ENCODE measurements around the gene SNED1.

SNED1 gene

DNA sequence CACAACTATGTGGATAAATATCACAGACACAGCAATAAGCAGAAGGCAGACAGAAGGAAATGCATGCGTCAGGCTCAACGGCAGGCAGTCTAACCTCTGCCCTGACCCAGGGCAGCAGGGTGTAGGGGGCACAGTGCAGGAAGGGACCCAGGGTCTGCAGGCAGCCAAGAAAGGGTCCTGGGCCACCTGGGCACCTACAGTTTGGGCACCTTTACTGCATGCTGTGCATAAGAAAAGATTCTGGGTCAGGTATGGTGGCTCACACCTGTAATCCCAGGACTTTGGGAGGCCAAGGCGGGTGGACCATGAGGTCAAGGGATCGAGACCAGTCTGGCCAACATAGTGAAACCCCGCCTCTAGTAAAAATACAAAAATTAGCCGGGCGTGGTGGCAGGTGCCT is 133.1 kb downstream of the SNED1 start:
- TF ChIP-seq, protein P1, sequence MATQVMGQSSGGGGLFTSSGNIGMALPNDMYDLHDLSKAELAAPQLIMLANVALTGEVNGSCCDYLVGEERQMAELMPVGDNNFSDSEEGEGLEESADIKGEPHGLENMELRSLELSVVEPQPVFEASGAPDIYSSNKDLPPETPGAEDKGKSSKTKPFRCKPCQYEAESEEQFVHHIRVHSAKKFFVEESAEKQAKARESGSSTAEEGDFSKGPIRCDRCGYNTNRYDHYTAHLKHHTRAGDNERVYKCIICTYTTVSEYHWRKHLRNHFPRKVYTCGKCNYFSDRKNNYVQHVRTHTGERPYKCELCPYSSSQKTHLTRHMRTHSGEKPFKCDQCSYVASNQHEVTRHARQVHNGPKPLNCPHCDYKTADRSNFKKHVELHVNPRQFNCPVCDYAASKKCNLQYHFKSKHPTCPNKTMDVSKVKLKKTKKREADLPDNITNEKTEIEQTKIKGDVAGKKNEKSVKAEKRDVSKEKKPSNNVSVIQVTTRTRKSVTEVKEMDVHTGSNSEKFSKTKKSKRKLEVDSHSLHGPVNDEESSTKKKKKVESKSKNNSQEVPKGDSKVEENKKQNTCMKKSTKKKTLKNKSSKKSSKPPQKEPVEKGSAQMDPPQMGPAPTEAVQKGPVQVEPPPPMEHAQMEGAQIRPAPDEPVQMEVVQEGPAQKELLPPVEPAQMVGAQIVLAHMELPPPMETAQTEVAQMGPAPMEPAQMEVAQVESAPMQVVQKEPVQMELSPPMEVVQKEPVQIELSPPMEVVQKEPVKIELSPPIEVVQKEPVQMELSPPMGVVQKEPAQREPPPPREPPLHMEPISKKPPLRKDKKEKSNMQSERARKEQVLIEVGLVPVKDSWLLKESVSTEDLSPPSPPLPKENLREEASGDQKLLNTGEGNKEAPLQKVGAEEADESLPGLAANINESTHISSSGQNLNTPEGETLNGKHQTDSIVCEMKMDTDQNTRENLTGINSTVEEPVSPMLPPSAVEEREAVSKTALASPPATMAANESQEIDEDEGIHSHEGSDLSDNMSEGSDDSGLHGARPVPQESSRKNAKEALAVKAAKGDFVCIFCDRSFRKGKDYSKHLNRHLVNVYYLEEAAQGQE (IDR thresholded peaks at IDR 0.05; ENCODE audit: insufficient read depth in 1 of 2, low read depth in 2 of 2, low read length in 2 of 2) = no peak
- TF ChIP-seq TAF1 (IDR thresholded peaks at IDR 0.05; ENCODE audit: borderline replicate concordance, insufficient read depth, low read length) = no peak
- no peak for TF ChIP-seq SIN3A (IDR thresholded peaks at IDR 0.05; ENCODE audit: borderline replicate concordance, insufficient read depth, low read length)
- TF ChIP-seq POLR2AphosphoS5 (IDR thresholded peaks at IDR 0.05; ENCODE audit: low read depth, low read length) = no peak
- TF ChIP-seq FOXP2 (optimal IDR thresholded peaks at IDR 0.05; ENCODE audit: borderline replicate concordance, extremely low read depth, extremely low read length, insufficient read depth) = no peak

DNA sequence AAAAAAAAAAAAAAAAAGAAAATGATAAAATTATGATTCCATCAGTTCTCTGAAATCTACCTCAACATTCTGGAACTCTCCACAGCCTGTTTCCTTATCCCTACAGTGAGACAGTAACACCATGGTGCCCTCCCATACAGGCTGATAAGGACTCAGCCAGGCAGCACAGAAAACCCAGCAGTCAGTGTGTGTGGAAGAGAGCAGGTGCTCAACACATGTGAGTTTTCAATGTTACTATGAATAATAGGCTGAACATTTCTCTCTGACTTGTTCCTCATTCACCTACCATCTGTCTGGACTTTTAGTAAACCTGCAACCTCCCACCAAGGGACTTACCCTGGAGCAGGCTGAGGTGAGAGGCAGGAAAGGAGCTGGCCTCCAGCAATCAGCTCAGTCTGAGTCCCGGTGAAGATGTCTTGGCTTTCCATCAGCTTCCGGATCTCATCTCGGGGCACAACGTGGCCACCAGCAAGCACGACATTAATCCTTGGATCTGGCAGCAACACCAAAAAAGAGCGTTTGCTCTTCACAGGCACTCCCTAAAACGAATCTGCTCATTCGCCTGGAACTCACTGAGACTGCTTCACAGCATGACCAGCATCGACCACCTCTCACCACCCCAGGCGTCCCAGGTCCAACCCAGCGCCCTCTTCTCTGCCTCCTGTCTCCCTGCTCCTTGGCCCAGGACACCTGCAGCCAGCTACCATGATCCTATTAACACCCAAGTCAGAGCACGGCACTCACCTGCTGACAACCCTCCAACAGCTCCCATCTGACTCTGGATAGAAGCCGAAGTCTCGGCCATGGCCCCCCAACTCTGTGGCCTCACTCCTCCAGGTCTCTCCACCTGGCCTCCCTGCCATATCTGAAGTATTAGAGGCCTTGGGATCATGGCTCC is 134.4 kb downstream of the SNED1 start:
- TF ChIP-seq SIN3A (IDR thresholded peaks at IDR 0.05; ENCODE audit: borderline replicate concordance, insufficient read depth, low read length) (no peak), FOXP2 (optimal IDR thresholded peaks at IDR 0.05; ENCODE audit: borderline replicate concordance, extremely low read depth, extremely low read length, insufficient read depth) (no peak)

DNA sequence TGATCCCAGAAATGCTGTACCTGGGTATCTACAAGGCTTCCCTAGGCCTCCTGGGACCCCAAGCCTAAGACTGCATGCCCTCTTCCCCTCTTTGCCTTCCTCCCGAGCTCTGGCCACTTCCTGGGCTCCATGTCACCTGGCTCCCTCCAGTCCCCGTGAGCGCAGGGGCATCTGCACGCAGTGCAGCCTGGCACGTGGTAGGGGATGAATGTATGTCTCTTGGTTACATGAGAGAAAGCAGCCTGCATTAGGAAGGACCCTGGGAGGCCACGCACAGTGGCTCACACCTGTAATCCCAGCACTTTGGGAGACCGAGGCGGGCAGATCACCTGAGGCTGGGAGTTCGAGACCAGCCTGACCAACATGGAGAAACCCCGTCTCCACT is 135.0 kb downstream of the SNED1 start:
- no peak for TF ChIP-seq SIN3A (IDR thresholded peaks at IDR 0.05; ENCODE audit: borderline replicate concordance, insufficient read depth, low read length)
- TF ChIP-seq TAF1 (IDR thresholded peaks at IDR 0.05; ENCODE audit: borderline replicate concordance, insufficient read depth, low read length) = no peak
- no peak for TF ChIP-seq FOXP2 (optimal IDR thresholded peaks at IDR 0.05; ENCODE audit: borderline replicate concordance, extremely low read depth, extremely low read length, insufficient read depth)
- TF ChIP-seq, protein P1 (IDR thresholded peaks at IDR 0.05; ENCODE audit: insufficient read depth in 1 of 2, low read depth in 2 of 2, low read length in 2 of 2) = no peak
- no peak for TF ChIP-seq POLR2AphosphoS5 (IDR thresholded peaks at IDR 0.05; ENCODE audit: low read depth, low read length)

DNA sequence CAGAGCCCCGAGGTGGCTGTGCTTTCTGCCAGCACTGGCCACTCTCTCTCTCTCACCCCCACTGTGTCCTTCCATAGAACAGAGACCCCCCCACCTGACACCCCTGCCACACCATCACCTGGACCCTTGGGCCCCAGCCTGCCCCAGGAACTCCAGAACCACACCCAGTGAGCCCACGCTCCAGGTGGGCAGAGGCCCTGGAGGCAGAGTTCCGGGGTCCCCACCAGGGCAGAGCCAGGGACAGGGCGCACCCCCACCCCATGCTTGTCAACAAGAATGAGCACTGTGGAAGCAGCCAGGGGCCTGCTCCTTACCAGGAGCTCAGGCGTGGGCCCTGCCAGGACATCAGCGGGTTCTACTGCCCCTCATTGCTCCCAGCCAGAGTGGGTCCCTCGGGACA is 136.3 kb downstream of the SNED1 start:
- no peak for TF ChIP-seq POLR2AphosphoS5 (IDR thresholded peaks at IDR 0.05; ENCODE audit: low read depth, low read length)
- TF ChIP-seq, protein P1 (IDR thresholded peaks at IDR 0.05; ENCODE audit: insufficient read depth in 1 of 2, low read depth in 2 of 2, low read length in 2 of 2) = no peak
- no peak for TF ChIP-seq FOXP2 (optimal IDR thresholded peaks at IDR 0.05; ENCODE audit: borderline replicate concordance, extremely low read depth, extremely low read length, insufficient read depth)
- TF ChIP-seq TAF1 (IDR thresholded peaks at IDR 0.05; ENCODE audit: borderline replicate concordance, insufficient read depth, low read length) = no peak
- TF ChIP-seq SIN3A (IDR thresholded peaks at IDR 0.05; ENCODE audit: borderline replicate concordance, insufficient read depth, low read length) = no peak

DNA sequence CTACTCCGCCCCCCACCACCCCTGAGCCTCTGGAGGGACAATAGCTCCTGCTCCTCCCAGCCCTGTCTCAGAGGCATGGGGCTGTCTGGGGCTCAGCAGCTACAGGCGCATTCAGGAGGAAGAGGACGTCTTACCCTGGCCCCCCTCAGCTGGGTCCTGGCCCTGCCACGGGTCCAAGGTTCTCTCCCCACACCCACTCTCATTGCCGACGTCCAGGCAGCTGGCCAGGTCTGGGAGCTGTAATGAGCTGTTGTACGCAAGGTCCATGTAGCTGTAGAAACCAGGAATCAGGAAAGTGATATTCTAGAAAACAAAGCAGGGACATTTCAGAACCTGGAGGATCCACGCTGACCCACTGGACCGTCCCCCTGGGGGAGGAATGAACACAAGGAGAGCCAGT is 137.3 kb downstream of the SNED1 start:
- TF ChIP-seq SIN3A (IDR thresholded peaks at IDR 0.05; ENCODE audit: borderline replicate concordance, insufficient read depth, low read length) (no peak), TAF1 (IDR thresholded peaks at IDR 0.05; ENCODE audit: borderline replicate concordance, insufficient read depth, low read length) (no peak), FOXP2 (optimal IDR thresholded peaks at IDR 0.05; ENCODE audit: borderline replicate concordance, extremely low read depth, extremely low read length, insufficient read depth) (no peak), POLR2AphosphoS5 (IDR thresholded peaks at IDR 0.05; ENCODE audit: low read depth, low read length) (no peak)
- TF ChIP-seq, protein P1 (IDR thresholded peaks at IDR 0.05; ENCODE audit: insufficient read depth in 1 of 2, low read depth in 2 of 2, low read length in 2 of 2) = no peak
